Measurements from ENCODE around the gene FSTL5.

Gene FSTL5

DNA sequence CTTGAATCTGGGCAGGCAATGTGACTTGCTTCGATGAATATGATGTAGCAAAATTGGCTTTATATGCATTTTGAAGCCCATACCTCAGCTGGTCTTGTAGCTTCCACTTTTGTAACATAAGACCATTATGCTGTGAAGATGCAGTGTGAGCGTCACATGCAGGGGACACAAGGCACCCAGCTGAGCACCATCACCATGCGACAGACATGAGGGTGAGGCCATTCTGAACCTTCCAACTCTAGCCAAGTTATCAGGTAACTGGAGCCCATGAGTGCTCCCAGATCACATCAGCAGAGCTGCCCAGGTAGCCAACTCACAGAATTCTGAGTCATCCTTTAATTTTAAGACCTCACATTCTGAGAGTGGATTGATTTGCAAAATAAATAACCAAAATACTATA is 705.9 kb downstream of the FSTL5 start:
- DNase-seq (ENCODE audit: low spot score) (no peak), FAIRE-seq (no peak)

DNA sequence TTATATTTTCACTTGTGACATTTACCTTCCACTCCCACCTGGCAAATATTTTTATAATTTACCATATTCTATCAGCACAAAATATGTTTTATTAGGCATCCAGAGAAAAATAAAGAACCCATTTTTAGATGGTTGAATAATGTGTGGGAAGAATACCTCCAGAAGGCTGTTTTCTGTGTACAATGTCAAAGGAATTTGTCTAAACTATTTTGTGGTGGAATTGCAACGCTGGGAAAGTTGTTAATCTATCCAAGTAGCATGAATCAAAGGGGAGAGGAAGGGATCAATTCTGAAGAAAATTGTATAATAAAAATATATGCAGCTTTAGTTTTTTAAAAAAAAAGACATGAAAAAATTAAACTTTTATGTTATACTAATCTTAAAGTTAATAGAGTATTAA is 706.5 kb downstream of the FSTL5 start:
- FAIRE-seq (no peak), DNase-seq (ENCODE audit: low spot score) (no peak)

DNA sequence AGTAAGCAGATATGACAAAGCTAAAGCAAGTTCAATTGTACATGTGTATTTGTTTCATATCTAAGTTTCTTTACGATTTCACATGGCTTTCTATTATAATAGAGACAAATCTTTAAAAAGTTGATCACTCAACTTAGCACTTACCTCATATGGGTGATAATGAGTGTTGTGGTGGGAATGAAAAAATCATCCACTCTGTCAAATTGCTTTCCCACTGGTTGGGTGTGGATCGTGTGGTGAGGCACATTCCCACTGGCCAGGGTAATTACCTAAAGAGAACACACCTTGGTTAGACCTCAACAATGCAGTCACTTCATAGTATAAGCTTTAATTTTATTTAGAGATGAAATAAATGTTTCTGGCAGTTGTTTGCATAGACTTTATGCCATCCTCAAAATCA is 708.9 kb downstream of the FSTL5 start:
- DNase-seq (ENCODE audit: low spot score) (no peak), FAIRE-seq (no peak)

DNA sequence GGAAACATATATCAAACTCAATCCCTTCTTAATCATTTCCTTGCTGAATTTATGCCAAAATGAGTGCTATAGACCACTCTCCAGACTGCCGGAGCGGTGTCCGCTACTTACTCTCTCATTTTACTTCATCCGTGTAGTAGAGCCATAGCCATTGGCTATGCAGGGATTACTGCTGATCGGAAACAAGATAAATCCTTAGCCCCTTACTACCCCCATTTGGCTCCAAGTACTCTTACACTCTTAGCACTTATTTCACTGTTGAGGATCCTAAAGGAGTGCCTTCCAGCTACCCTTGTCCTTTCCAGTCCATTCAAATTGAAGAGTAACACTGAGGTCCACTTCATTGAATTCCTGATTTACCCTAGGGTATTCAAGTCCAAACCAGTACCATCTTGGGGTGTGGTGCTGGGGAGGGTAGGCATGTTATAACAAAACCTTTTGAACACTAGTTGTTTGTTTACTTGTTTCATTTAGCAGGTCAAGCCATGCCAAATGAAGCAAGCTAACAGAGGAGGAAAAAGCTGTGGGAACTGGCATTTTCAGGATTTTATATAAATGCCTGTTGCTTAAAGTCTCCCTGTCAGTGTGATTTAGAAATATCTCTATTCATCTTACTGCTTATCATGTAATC is 715.1 kb downstream of the FSTL5 start:
- no peak for FAIRE-seq
- DNase-seq (ENCODE audit: low spot score) = no peak

DNA sequence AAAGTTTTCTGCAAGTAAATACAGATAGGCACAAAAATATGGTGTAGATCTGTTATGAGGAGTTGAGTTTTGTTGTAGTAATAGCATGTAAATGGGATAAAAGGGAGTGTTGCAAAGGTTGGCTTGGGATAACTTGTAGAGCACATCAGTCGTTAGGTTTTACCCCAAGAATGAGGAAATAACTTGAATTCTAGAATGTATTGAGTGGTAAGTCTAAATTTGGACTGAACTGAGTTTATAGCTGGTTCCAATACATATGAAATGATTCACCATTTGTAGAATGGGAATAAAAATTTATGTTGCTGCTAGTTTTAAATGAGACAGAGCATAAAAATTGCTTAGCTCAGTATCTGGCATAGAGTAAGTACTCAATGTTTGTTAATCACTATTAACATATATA is 719.2 kb downstream of the FSTL5 start:
- DNase-seq (ENCODE audit: low spot score) (no peak), FAIRE-seq (no peak)

DNA sequence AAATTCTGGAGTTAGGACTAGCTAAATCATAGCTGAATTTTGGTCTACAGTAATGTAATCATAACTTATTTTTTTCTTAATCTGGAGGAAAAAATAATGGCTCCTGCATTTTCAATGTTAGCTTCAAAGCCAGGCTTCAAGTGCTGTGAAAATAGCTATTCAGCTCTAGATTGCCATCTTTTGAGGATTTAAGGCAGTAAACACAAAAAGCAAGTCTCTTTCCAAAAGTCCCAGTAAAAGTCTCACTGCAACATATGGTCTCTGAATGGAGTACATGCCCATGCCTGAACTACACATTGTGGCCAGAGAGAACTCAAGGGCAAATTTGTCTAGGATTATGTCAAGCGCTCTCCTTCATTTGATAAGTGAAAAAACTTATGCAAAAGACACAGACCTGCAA is 720.9 kb downstream of the FSTL5 start:
- FAIRE-seq (no peak), DNase-seq (ENCODE audit: low spot score) (no peak)

DNA sequence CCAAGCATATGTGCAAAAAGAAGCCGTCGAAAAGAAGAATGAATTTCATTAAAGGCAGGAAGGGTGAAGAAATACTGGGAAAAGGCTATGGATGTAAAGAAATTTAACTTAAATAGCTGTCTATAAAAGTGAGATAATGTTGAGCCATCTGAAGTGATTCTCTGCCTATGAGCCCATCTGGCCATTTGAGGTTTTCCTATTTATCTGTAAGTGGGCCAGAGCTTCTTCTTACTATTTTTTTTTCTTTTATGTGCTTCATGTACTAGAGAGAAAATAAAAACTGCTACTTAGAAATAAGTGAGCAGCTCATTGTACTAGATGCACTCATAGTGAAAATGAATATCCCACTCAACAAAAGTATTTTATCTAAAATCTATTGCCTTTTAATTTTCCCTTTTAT is 725.7 kb downstream of the FSTL5 start:
- no peak for FAIRE-seq
- no peak for DNase-seq (ENCODE audit: low spot score)

DNA sequence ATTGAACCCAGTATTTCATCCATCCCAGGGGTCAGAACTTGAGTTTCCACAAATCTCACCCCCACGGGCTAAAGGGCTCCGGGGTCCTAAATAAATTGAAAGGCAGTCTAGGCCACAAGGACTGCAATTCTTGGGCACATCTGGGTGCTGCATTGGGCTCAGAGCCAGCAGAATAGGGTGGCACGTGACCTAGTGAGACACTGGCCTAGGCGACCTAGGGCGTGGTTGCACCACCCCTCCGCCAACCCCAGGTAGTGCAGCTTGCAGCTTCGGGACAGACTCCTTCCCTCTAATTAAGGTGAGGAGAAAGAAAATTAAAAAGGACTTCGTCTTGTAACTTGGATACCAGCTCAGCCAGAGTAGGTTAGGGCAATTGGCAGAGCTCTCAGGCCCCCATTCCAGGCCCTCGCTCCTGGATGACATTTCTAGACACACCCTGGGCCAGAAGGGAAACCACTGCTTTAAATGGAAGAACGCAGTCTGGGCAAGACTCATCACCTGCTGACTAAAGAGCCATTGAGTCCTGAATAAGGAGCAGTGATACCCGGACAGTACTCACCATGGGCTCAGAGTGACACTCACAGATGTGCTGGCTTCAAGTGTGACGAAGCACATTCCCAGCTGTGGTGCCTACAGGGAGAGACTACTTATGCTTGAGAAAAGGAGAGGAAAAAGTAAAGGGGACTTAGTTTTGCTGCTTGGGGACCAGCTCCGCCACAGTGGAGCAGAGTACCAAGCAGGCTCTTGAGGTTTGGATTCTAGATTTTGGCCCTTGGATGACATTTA is 735.4 kb downstream of the FSTL5 start:
- FAIRE-seq (no peak), DNase-seq (ENCODE audit: low spot score) (no peak)

DNA sequence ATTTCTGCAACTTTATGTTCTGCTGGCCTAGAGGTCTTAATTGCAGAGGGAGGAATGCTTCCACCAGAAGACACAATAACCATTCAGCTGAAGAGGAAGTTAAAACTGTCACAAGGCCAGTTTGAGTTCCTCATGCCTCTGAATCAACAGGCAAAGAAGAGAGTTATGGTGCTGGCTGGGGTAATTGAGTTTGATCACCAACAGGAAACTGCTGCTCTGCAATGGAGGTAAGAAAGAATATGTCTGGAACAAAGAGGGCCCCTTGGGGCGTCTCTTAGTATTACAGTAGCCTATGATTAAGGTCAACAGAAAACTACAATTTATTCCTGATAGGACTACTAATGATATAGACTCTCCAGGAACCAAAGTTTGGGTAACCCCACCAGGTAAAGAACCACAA is 744.0 kb downstream of the FSTL5 start:
- DNase-seq (ENCODE audit: low spot score) (no peak), FAIRE-seq (no peak)

DNA sequence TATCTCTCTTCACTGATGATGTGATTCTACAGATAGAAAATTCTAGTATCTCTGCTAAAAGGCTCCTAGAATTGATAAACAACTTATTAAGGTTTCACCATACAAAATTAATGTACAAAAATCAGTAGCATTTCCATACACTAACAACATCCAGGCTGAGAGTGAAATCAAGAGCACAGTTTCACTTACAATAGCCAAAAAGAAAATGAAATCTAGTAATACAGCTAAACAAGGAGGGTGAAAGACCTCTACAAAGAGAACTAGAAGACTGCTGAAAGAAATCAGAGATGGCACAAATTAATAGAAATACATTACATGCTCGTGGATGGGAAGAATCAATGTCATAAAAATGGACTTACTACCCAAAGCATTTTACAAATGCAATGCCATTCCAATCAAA is 751.9 kb downstream of the FSTL5 start:
- no peak for DNase-seq (ENCODE audit: low spot score)
- FAIRE-seq = no peak

DNA sequence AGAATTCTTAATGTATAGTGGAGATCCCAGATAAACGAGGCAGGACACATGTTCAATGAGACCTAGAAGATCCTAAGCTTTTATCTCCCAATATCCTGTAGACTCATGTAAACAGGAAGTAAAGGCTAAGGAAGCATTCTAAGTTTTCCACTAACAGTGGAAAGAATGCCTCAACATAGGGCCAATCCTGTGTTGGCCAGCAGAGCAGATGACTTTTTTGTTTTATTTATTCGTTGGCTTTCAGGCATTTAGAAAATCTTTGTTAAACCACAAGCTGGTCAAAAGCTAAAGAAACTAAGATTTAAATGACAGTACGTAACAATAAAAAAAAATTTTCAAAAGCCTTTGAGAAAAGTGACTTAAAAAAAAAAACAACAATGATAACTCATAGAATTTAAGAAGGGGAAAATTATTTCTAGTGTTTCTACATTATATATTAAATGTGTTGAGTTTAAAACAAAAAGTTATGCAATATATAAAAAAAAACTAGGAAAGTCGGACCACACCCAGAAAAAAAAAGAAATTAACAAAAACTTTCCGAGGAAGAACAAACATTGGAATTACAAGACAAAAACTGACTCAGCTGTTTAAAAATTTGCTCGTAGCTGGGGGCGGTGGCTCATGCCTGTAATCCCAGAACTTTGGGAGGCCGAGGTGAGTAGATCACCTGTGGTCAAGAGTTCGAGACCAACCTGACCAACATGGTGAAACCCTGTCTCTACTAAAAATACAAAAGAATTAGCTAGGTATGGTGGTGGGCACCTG is 759.3 kb downstream of the FSTL5 start:
- no peak for FAIRE-seq
- no peak for DNase-seq (ENCODE audit: low spot score)

DNA sequence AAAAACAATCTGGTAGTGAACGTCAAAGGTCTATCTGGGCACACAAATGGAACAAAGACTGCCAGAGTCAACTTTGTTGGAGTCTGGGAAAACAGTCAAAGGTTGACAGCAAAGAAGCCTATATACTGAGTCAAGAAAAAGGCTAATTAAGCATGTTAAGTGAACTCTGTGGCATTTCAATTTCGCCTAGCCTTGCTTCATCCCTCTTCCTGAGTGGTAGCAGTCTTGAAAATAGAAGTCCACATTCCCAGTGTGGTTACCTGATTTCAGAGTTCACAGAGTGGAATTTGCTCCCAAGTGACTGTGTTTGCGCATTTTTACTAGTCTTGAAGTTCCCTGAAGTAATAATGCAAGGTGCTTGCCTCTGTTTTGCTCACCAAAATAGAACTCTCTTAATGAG is 760.0 kb downstream of the FSTL5 start:
- FAIRE-seq (no peak), DNase-seq (ENCODE audit: low spot score) (no peak)

DNA sequence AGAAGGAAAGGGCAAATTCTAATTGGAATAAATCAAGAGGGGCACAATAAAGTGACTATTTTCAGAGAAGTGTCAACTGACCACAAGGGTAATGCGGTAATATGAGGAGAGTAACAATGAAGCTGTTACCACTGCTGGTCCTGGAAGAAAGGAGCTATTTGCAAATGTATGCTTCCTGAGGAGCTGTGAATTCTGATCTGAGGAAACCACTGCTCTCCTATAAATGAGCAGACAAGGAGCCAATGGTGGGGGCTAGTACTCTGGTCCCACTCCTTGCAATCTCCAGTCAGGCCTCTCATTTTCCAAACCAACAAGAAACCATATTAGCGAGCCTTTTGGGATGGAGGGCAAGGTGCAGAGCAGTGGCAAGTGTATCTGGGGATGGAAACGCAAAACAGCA is 770.2 kb downstream of the FSTL5 start:
- no peak for DNase-seq (ENCODE audit: low spot score)
- FAIRE-seq = no peak

DNA sequence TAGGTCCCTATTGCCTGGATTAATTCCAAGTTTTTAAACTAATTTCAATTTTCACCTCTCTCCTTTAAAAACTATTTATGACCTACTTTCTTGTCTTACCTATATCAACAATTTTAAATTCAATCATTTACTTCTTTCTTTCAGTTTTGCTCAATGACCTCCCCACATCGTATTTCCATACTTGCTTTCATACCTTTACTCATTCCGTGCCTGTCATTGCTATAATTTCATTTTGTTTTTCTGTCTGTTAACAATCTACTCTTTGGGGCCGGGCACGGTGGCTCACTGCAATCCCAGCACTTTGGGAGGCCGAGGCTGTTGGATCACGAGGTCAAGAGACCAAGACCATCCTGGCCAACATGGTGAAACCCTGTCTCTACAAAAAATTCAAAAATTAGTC is 781.1 kb downstream of the FSTL5 start:
- FAIRE-seq (no peak), DNase-seq (ENCODE audit: low spot score) (no peak)

DNA sequence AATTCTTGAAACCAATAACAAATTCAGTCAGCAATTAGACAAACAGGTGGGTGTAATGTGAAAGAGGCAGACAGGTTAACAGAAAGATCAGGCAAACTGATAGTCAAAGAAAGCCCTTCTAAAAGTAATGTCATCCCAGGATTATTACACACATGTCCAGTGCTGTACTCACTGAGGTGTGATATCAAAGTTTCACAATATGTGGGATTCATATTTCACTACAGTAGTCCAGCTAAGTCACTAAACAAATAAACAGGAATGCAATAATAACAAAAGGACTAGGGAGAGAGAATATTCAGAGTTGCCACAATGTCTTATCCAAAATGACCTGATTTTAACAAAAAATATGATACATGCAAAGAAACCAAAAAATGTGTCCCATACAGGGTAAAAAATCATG is 787.5 kb downstream of the FSTL5 start:
- FAIRE-seq = no peak
- DNase-seq (ENCODE audit: low spot score) = no peak

DNA sequence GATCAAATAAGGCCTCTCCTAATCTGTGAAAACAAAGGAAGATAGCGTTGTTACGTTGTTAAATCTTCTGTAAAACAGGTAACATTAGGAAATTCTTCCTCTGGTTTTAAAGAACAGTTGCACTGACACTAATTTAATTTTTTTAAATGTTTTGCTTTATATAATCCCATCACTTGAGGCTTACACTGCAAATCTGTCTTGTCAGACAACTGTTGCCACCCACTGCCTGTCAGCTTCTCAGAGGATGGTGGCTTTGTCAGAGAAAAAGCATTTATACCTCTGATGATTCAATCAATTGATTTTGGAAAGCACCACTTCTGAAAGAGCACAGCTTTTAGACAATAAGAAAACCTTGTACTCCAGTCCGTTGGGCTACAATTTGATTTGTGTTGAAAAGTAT is 799.1 kb downstream of the FSTL5 start:
- FAIRE-seq = no peak
- DNase-seq (ENCODE audit: low spot score) = no peak

DNA sequence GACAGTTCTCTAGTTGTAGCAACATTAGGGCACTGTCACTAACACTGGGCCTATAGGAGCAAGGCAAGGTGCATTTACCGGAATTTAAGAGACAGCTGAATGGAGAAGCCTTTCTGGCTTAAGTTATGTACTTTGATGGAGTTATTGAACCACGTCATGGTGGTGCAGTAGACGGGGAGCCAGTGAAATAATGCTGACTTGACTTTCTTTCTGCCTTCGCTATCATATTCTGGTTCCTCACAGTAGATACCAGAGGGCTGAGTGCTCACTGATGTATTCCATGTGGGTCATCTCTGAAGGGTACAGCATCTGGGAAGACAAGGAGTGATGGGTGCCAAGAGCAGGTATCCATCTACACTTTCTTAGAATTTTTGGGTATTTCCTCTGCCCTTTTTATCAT is 802.8 kb downstream of the FSTL5 start:
- FAIRE-seq = no peak
- DNase-seq (ENCODE audit: low spot score) = no peak

DNA sequence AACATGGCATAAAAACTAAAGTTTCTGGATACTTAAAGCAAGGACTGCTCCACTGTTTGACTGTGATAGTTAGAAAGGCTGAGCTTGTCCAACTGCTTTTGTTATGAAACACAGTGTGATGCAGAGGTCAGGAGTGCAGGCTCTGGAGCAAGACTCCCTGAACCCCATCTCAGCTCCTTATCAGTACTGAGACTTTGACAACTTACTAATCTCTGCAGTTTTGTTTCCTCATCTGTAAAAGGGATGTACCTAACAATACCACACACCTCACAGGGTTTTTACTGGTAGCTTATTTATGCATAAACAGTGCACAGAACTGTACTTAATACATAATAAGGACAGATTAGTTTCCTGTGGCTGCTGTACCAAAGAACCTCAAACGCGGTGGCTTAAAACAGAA is 804.3 kb downstream of the FSTL5 start:
- no peak for DNase-seq (ENCODE audit: low spot score)
- no peak for FAIRE-seq

DNA sequence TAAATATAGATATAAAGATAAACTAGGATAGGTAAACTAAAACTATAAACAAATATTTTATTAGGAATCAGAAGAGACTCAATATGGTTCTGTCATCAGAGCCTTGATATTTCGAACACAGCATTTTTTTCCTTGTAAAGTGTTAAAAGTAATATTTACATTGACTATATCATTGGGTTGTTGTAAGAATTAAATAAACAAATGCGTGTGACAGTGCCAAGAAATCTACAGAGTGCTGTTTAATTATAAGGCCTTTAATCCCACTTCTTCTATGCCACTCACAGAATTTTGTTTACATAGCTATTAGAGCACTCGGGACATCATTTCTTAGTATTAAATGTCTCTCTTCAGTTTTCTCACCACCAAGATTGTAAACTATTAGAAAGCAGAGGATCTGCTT is 807.4 kb downstream of the FSTL5 start:
- FAIRE-seq (no peak), DNase-seq (ENCODE audit: low spot score) (no peak)

DNA sequence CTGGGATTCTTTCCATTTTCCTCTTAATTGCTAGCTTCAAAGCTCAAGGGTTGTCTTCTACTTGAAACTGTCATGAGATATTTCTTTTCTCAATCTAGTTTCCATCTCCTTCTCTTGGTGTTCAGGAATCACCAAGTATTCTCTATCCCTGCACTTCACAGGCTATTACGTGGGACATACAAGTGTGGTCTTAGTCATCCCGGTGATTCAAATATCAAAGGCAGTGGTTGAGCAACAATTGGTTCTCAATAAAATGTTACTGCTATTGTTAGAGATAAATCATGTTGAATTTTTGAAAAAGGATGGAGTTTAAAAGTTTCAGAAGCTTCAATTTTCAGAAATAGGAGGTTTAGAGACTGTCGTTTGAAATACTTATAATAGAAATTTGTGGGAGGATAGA is 812.9 kb downstream of the FSTL5 start:
- FAIRE-seq (no peak), DNase-seq (ENCODE audit: low spot score) (no peak)

DNA sequence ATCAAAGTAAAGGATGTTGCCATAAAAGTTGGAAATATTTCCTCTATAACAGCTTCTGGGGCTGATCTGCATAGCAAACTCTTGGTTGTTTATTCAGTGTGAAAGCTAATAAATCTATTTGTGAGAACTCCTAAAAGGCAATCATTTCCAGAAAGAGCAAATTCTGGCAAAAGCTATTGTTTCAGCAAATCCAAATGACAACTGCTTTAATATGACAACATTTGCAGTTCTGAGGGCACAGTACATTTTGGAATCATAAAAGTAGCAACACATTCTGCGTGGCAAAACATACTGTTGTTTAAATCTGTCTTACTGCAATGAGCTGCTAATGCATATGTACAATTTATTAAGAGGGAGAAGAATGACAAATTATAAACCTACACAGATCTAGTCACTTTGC is 818.1 kb downstream of the FSTL5 start:
- FAIRE-seq (no peak), DNase-seq (ENCODE audit: low spot score) (no peak)

DNA sequence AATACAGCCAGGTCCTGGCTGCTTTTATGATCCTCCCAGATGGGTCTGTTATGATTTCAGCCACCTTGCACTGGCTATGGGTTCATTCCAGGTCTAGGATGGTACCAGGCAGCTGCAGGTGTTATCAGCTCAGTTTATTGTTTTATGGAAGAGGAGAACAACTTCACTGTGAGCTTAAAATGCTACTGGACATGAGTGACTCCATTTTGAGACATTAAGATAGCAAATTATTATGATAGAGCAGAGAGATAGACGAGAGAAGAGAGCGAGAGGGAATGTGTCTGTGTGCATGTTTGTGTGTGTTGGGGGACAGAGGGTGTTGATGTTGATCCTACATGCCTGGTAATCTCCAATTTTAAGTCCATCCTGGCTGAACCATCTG is 820.2 kb downstream of the FSTL5 start:
- no peak for FAIRE-seq
- DNase-seq (ENCODE audit: low spot score) = no peak
